Articular chondrocyte of knee joint (primary cell): ENCODE data around the gene SLC5A4. TPM values are rescaled to one million over a fixed set of nuclear protein-coding genes. Genes with fewer than 3 reads are reported as not detected.

Experiments
- small RNA-seq: library from RNA; depleted of rRNA; stranded (forward); fragments of <200 nt; gene quantifications from one replicate; pipeline ENCODE3, GENCODE V24; 2012
- total RNA-seq: library from RNA; depleted of rRNA; stranded (reverse); fragments of >200 nt; gene quantifications from 2 replicates; pipeline ENCODE4 v1.2.3, GENCODE V29; 2012

The SLC5A4 gene
- not detected in 2 replicates for total RNA-seq

DNA sequence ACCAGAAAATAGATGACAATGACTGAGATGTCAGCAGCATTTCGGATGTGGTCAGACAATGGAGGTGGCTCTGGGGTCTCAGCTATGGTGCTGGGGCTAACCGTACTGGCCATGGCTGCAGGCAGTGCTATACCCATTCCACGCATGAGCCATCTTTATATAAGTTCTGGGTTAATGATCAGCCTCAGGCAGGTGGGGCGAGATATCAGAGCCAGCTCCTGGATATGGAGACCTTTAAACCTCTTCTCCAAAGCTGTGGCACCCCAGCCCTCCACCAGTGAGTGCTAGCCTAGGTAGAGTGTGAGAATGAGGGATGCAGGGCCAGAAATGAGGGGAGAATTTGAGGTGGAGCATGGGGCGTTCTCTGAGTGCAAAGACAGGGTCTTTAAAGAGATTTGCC is at the start of gene SLC5A4:
Gene SLC5A4, minus strand, starts transcription at position 131 of the 400 bp plus-strand sequence. Its CDS starts 18 bp downstream, at position 113.

GRCh38 chr22:32204856-32205722 is 50.1 kb downstream of the SLC5A4 start, which contains the start of gene RFPL2:
Gene RFPL2, minus strand, starts transcription at chr22:32205073. Its CDS starts 2,622 bp downstream, at chr22:32202451.

Small RNA genes within 50 kb of the gene (small RNA-seq; reads per million reads assigned to genes)
- gene RF02171: not detected

Other genes with a start within 250 kb of the SLC5A4 start
- not detected in 2 replicates for gene SLC5A1, start 212.1 kb downstream of the SLC5A4 start, total RNA-seq
- gene C22orf42, start 96.0 kb downstream of the SLC5A4 start, total RNA-seq: not detected in 2 replicates
- gene RFPL2, start 50.3 kb downstream of the SLC5A4 start, total RNA-seq: not detected in 2 replicates
- gene RFPL3, start 102.5 kb upstream of the SLC5A4 start, total RNA-seq: not detected in 2 replicates
- 83.9 and 89.9 TPM in 2 replicates for gene RTCB, start 156.9 kb upstream of the SLC5A4 start, total RNA-seq
- not detected in 2 replicates for gene BPIFC, start 209.1 kb upstream of the SLC5A4 start, total RNA-seq
- gene FBXO7, start 219.5 kb upstream of the SLC5A4 start, total RNA-seq: 81.3 and 84.0 TPM in 2 replicates